Measurements from ENCODE around the gene STX2.
"Not testable (repeated sequence)": the region's sequence is repeated elsewhere in the genome, so short reads cannot be mapped to it uniquely, and the experiment has no call there.

Gene STX2

GRCh38 chr12:130856088-130856487, 17.0 kb upstream of the STX2 start:
- no peak for DNase-seq (ENCODE audit: low read depth)
- TF ChIP-seq CTCF (IDR thresholded peaks at IDR 0.05; ENCODE audit: low read length, missing control alignments), result no peak
- H3K4me3 ChIP-seq (replicated peaks; ENCODE audit: low read depth, low read length), result no peak overlapping the region

- DNase-seq (ENCODE audit: low read depth), result no peak
- H3K4me3 ChIP-seq (replicated peaks; ENCODE audit: low read depth, low read length), result no peak overlapping the region
- no peak for TF ChIP-seq CTCF (IDR thresholded peaks at IDR 0.05; ENCODE audit: low read length, missing control alignments)
These were observed 11.5 kb upstream of the STX2 start for GRCh38 chr12:130850418-130851021.

- DNase-seq (ENCODE audit: low read depth), result no peak
- no peak overlapping the region for H3K4me3 ChIP-seq (replicated peaks; ENCODE audit: low read depth, low read length)
- no peak for TF ChIP-seq CTCF (IDR thresholded peaks at IDR 0.05; ENCODE audit: low read length, missing control alignments)
These were observed 10.7 kb upstream of the STX2 start for GRCh38 chr12:130849561-130850417.

- DNase-seq (ENCODE audit: low read depth); H3K4me3 ChIP-seq (replicated peaks; ENCODE audit: low read depth, low read length): not testable (repeated sequence)
These were observed 9.8 kb upstream of the STX2 start for GRCh38 chr12:130848785-130849305.

- not testable (repeated sequence) for H3K4me3 ChIP-seq (replicated peaks; ENCODE audit: low read depth, low read length); DNase-seq (ENCODE audit: low read depth)
These were observed 9.1 kb upstream of the STX2 start for GRCh38 chr12:130848105-130848504.

- H3K4me3 ChIP-seq (replicated peaks; ENCODE audit: low read depth, low read length), result no peak overlapping the region
- DNase-seq (ENCODE audit: low read depth), result no peak
- TF ChIP-seq CTCF (IDR thresholded peaks at IDR 0.05; ENCODE audit: low read length, missing control alignments), result no peak
These were observed 8.1 kb upstream of the STX2 start for GRCh38 chr12:130847112-130847511.

GRCh38 chr12:130846369-130846768, 7.3 kb upstream of the STX2 start:
- no peak overlapping the region for H3K4me3 ChIP-seq (replicated peaks; ENCODE audit: low read depth, low read length)
- DNase-seq (ENCODE audit: low read depth), result no peak
- no peak for TF ChIP-seq CTCF (IDR thresholded peaks at IDR 0.05; ENCODE audit: low read length, missing control alignments)

Measured in fibroblast of pulmonary artery (primary cell).